Testis (tissue), 3 donors: ENCODE results near the gene DPEP1. TPM values are rescaled to one million over a fixed set of nuclear protein-coding genes. Genes with fewer than 3 reads are reported as not detected.

ENCODE experiments used
- DNase-seq: peaks from one replicate; pipeline ENCODE4 v3.0.0-alpha.2; 2019
- H3K27ac ChIP-seq, 2 donors: fragments of 200-600 bp; sonication (generic); one replicate each; pipeline ENCODE4 v1.5.1; 2019
- H3K27me3 ChIP-seq: fragments of 200-600 bp; sonication (generic); one replicate; pipeline ENCODE4 v1.5.1; 2019
- H3K36me3 ChIP-seq: fragments of 200-600 bp; sonication (generic); one replicate; pipeline ENCODE4 v1.5.1; 2017; ENCODE audit warnings: low read depth; ENCODE audit errors: missing control alignments
- H3K4me1 ChIP-seq: fragments of 200-600 bp; sonication (generic); one replicate; pipeline ENCODE4 v1.5.1; 2019
- H3K4me3 ChIP-seq, 2 donors: fragments of 200-600 bp; sonication (generic); one replicate each; pipeline ENCODE4 v1.5.1; 2017 to 2019
- H3K9me3 ChIP-seq: fragments of 200-600 bp; sonication (generic); one replicate; pipeline ENCODE4 v1.5.1; 2017
- POLR2A ChIP-seq: fragments of 450-650 bp; IDR thresholded peaks from one replicate; pipeline ENCODE4 v1.6.1; 2017; ENCODE audit warnings: antibody characterized with exemption, mild to moderate bottlenecking, moderate library complexity
- WGBS, 2 donors: methylation state at CpG; one replicate each; pipeline ENCODE4 v1.1.5; 2018; 5-methylcytosine and 5-hydroxymethylcytosine counted together
- intact Hi-C: fragments of 100-400 bp; cut with DNase I; formaldehyde crosslinking; loops from one replicate; pipeline ENCODE4 v1.15.1; 2023; ENCODE audit warnings: low total_unique reads
- polyA plus RNA-seq: library from polyadenylated mRNA; stranded (reverse); fragments of 350-450 nt; fragmentation: Illumina TruSeq; extraction: RNeasy Lipid Tissue Mini Kit (QIAGEN cat#74804); gene quantifications from one replicate; pipeline ENCODE4 v1.2.3, GENCODE V29; 2014; ENCODE audit warnings: low read depth, low replicate concordance; ENCODE audit not compliant: insufficient read depth
- total RNA-seq, 2 donors: library from RNA; depleted of rRNA; stranded (reverse); fragments of >200 nt; gene quantifications; one replicate each; pipeline ENCODE4 v1.2.3, GENCODE V29; 2016
- TF ChIP-seq, protein P1 (sequence below), 3 experiments: fragments of 450-650 bp in 2 of 3; fragments of 200-600 bp in 1 of 3; sonication (generic) in 1 of 3; IDR thresholded peaks; one replicate each; pipeline ENCODE4 v1.5.1; 2016 to 2019; ENCODE audit warnings: antibody characterized with exemption in 3 of 3, mild to moderate bottlenecking in 2 of 3, moderate library complexity in 1 of 3

The DPEP1 gene
- total and polyA plus RNA-seq, 3 donors from 2014 or later, result 105 to 256 (median 125) TPM

DNA sequence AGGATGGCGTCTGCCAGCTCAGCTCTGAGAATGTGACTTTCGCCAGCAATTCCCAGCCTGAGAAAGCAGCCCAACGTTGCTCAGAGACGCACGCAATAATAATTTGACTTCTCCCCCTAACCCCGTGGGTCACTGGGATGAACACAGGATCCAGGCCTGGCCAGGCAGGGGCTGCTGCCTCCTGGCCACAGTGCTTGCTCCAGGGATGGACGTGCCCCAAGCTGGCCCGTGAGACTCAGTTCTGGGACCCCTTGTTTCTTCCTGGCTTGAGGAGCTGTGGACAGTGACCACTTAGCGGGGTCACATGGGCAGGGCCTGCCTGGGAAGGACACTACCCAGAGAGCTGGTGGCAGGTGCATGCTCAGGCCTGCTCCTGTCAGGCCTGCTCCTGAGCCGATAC lies 13.5 kb upstream of the DPEP1 start:
- Histone ChIP-seq H3K27ac (no peak overlapping the region), H3K4me3 (no peak overlapping the region), H3K4me1 (peaks cover 10% of the 10 kb centered on the region), H3K36me3 (no peaks in the 10 kb centered on the region), H3K27me3 (no peaks in the 10 kb centered on the region), H3K9me3 (no peaks in the 10 kb centered on the region)
- 77 to 87% methylated on average over 4 to 10 of the region's 10 CpGs for WGBS, 2 donors
- intact Hi-C loops, result no loop called here
- TF ChIP-seq, protein P1, sequence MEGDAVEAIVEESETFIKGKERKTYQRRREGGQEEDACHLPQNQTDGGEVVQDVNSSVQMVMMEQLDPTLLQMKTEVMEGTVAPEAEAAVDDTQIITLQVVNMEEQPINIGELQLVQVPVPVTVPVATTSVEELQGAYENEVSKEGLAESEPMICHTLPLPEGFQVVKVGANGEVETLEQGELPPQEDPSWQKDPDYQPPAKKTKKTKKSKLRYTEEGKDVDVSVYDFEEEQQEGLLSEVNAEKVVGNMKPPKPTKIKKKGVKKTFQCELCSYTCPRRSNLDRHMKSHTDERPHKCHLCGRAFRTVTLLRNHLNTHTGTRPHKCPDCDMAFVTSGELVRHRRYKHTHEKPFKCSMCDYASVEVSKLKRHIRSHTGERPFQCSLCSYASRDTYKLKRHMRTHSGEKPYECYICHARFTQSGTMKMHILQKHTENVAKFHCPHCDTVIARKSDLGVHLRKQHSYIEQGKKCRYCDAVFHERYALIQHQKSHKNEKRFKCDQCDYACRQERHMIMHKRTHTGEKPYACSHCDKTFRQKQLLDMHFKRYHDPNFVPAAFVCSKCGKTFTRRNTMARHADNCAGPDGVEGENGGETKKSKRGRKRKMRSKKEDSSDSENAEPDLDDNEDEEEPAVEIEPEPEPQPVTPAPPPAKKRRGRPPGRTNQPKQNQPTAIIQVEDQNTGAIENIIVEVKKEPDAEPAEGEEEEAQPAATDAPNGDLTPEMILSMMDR (IDR thresholded peaks at IDR 0.05), result no peak
- TF ChIP-seq POLR2A, result no peak
- no peak for DNase-seq

DNA sequence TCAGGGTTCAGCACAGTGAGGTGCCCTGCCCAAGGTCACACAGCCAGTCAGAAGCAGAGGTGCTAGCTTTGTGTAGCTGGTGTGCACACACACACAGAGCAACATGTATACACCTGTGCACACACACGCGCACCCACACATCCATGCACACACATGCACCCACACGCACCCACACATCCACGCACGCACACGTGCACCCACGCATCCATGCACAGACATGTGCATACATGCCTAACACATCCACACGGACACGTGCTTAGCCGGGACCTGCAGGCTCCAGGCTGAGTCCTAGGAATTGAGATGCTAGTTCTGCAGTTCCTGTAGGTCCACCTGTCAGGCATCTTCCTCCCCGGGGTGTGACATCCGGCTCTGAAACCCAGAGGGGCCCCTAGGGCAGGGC lies 13.0 kb upstream of the DPEP1 start:
- intact Hi-C loops, result no loop called here
- Histone ChIP-seq H3K9me3 (no peaks in the 10 kb centered on the region), H3K36me3 (no peaks in the 10 kb centered on the region), H3K27me3 (no peaks in the 10 kb centered on the region), H3K4me3 (no peak overlapping the region), H3K27ac (no peak overlapping the region), H3K4me1 (peaks cover 10% of the 10 kb centered on the region)
- TF ChIP-seq, protein P1 (IDR thresholded peaks at IDR 0.05), result no peak
- TF ChIP-seq POLR2A, result no peak
- no peak for DNase-seq
- WGBS, 2 donors, result 82 to 87% methylated on average over 12 of the region's 12 CpGs

DNA sequence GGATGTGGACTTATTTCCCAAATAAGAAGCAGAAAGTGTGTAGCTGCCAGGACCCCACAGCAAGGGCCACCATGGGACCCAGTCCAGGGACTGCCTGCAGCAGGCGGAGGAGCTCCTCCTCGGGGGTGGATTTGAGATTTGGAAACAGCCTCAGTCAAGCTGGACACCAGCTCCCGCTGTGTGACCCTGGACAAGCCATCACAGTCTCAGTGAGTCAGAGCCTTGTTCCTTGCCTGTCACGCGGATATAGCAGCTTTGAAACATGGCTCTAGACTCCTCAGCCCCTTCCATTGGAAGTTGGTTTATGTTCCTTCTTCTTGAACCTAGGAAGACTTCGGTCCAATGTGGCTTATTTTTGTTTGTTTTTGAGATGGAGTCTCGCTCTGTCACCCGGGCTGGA lies 12.5 kb upstream of the DPEP1 start:
- H3K9me3 ChIP-seq, result no peaks in the 10 kb centered on the region

DNA sequence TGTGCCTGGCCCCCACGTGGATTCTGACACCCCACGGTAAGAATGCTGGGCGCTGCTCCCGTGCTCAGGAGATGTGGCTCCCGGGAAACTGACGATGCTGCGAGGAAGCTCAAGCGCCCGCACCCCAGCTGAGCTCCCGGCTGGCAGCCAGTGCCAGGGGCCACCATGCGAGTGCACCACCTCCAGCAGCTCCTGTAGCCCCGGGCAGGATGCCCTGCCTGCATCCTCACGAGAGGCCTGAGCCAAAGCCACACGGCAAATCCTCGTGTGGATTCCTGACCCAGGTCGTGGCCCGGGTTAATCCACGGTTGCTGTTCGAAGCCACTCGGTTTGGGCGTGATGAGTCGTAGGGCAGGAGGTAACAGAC lies 11.6 kb upstream of the DPEP1 start:
- Histone ChIP-seq H3K4me1 (peaks cover 10% of the 10 kb centered on the region), H3K9me3 (no peaks in the 10 kb centered on the region), H3K4me3 (no peak overlapping the region), H3K27ac (no peak overlapping the region), H3K36me3 (no peaks in the 10 kb centered on the region), H3K27me3 (no peaks in the 10 kb centered on the region)
- intact Hi-C loops, result no loop called here
- TF ChIP-seq, protein P1 (IDR thresholded peaks at IDR 0.05), result no peak
- TF ChIP-seq POLR2A, result no peak
- 59 to 67% methylated on average over 1 to 22 of the region's 22 CpGs for WGBS, 2 donors
- no peak for DNase-seq

More for the DNA sequence above, 12.5 kb upstream of the DPEP1 start:
- Histone ChIP-seq H3K27me3 (no peaks in the 10 kb centered on the region), H3K27ac (no peak overlapping the region), H3K4me1 (peaks cover 10% of the 10 kb centered on the region), H3K4me3 (no peak overlapping the region), H3K36me3 (no peaks in the 10 kb centered on the region)
- TF ChIP-seq, protein P1 (IDR thresholded peaks at IDR 0.05), result no peak
- no peak for TF ChIP-seq POLR2A
- DNase-seq, result no peak
- 67 to 69% methylated on average over 8 of the region's 8 CpGs for WGBS, 2 donors
- intact Hi-C loops, result no loop called here

DNA sequence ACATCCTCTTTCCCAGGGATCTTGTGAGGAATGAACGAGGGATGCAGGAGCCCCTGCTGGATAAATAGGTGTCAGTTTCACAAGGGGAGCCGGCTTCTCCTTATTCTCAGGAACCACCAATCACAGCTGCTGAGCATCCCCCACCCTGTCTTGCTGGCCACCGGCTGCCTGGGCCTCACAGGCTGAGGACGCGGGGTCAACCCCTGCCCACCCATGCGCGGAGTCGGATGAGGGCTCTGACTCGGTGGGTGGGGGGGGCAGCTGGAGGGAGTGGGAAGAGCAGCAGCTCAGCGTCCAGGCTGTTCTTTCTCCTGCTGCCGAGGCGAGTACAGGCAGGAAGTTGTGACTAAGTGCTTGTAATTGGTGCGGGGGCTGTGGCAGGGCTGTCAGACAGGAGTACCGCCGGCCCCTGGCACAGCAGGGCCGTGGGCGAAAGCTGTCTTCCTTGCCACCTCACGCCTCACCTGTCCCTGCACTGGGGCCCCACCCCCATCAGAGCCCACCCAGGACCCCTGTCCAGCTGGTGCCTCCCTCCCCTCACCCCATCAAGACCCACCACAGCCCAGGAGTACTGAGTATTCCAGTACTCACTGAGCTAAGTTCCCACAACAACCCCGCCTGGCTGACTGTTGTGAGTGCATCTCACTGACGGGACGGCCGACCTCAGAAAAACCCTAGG lies 11.0 kb upstream of the DPEP1 start:
- Histone ChIP-seq H3K36me3 (no peaks in the 10 kb centered on the region), H3K4me1 (peaks cover 10% of the 10 kb centered on the region), H3K27me3 (no peaks in the 10 kb centered on the region), H3K4me3 (no peak overlapping the region), H3K27ac (no peak overlapping the region), H3K9me3 (no peaks in the 10 kb centered on the region)
- WGBS, 2 donors, result 27 to 60% methylated on average over 8 to 22 of the region's 22 CpGs
- peak; percentile 51 for DNase-seq
- intact Hi-C loops, result no loop called here
- no peak for TF ChIP-seq POLR2A
- TF ChIP-seq, protein P1 (IDR thresholded peaks at IDR 0.05), result no peak
